ENCODE data around the gene CAMKMT. TPM values are rescaled to one million over a fixed set of nuclear protein-coding genes. Genes with fewer than 3 reads are reported as not detected.

Gene CAMKMT
- total RNA-seq, 1 donor from 2014 or later = 11.9 TPM

DNA sequence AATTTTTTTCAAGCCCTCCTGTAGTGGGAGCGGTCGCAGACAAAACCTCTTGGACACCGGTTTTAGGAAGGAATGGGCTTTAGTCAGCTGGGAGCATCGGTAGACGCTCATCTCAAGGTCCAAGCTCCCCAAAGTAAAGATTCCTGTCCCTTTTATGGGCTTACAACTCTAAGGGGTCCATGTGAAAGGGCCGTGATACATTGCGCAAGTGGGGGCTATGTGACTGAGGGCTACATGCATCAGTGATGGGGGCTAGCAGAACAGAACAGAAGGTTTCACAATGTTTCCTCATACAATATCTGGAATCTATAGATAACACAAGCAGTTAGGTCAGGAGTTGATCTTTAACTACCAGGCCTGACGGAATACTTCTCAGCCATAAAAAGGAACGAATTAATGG is 62.5 kb downstream of the CAMKMT start:
- H3K4me3 Mint-ChIP-seq = no peak overlapping the region
- H3K36me3 Mint-ChIP-seq (ENCODE audit: low read depth) = peaks cover 9% of the 10 kb centered on the region
- H3K27me3 Mint-ChIP-seq (ENCODE audit: low read depth) = no peaks in the 10 kb centered on the region
- H3K4me1 Mint-ChIP-seq = no peaks in the 10 kb centered on the region
- peaks cover 11% of the 10 kb centered on the region for H3K9me3 Mint-ChIP-seq
- TF ChIP-seq, protein P1, sequence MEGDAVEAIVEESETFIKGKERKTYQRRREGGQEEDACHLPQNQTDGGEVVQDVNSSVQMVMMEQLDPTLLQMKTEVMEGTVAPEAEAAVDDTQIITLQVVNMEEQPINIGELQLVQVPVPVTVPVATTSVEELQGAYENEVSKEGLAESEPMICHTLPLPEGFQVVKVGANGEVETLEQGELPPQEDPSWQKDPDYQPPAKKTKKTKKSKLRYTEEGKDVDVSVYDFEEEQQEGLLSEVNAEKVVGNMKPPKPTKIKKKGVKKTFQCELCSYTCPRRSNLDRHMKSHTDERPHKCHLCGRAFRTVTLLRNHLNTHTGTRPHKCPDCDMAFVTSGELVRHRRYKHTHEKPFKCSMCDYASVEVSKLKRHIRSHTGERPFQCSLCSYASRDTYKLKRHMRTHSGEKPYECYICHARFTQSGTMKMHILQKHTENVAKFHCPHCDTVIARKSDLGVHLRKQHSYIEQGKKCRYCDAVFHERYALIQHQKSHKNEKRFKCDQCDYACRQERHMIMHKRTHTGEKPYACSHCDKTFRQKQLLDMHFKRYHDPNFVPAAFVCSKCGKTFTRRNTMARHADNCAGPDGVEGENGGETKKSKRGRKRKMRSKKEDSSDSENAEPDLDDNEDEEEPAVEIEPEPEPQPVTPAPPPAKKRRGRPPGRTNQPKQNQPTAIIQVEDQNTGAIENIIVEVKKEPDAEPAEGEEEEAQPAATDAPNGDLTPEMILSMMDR (conservative IDR thresholded peaks at IDR 0.05) = no peak
- H3K27ac Mint-ChIP-seq (ENCODE audit: unreplicated experiment) = no peak overlapping the region
- no peak for DNase-seq (ENCODE audit: low read depth, low spot score)

DNA sequence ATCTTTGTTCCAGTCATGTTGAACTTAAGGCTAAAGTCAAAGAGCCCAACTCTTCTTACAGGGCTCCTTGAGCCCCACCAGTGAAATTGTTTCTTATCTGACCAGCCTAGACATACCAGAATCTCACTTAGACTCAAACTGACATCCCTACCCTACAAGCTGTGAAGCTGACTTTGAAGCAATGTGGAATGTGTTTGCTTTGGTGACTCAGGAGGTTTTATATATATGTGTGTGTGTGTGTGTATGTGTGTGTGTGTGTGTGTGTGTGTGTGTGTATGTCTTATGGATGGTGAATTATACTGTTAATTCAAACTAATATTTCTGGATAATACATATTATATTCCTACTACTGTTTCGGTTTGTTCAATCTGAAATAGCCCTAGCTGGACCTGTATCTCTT is 67.3 kb downstream of the CAMKMT start:
- Mint-ChIP-seq H3K27ac (ENCODE audit: unreplicated experiment) (no peak overlapping the region), H3K36me3 (ENCODE audit: low read depth) (peaks cover 5% of the 10 kb centered on the region), H3K4me1 (peaks cover 8% of the 10 kb centered on the region), H3K9me3 (peaks cover 11% of the 10 kb centered on the region), H3K4me3 (no peak overlapping the region), H3K27me3 (ENCODE audit: low read depth) (no peaks in the 10 kb centered on the region)
- TF ChIP-seq, protein P1 (conservative IDR thresholded peaks at IDR 0.05) = no peak
- no peak for DNase-seq (ENCODE audit: low read depth, low spot score)

GRCh38 chr2:44430342-44430741 is 68.6 kb downstream of the CAMKMT start:
- Mint-ChIP-seq H3K9me3 (peaks cover 9% of the 10 kb centered on the region), H3K27ac (ENCODE audit: unreplicated experiment) (no peak overlapping the region), H3K36me3 (ENCODE audit: low read depth) (peaks cover 5% of the 10 kb centered on the region), H3K4me1 (peaks cover 14% of the 10 kb centered on the region), H3K27me3 (ENCODE audit: low read depth) (no peaks in the 10 kb centered on the region), H3K4me3 (no peak overlapping the region)
- TF ChIP-seq, protein P1 (conservative IDR thresholded peaks at IDR 0.05) = no peak
- no peak for DNase-seq (ENCODE audit: low read depth, low spot score)

DNA sequence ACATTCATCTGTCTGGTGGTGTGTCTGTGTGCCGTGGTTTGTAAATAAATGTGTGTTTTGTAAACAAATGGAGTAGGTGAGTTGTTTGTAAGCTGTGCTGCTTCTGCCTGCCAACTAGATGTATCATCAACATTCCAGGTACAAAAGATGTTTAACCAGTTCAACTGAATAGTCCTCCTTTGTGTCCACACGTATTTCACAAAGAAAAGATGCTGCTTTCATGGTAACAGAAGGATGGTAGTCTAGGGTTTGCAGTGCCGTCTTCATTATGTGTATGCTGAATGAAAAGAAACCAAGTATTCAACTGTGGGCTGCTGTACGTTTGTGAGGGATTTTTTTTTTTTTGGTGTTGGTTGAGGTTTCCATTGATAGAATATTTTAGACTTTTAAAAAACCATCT is 72.1 kb downstream of the CAMKMT start:
- Mint-ChIP-seq H3K4me3 (no peak overlapping the region), H3K27ac (ENCODE audit: unreplicated experiment) (no peak overlapping the region), H3K9me3 (no peaks in the 10 kb centered on the region), H3K36me3 (ENCODE audit: low read depth) (no peaks in the 10 kb centered on the region), H3K27me3 (ENCODE audit: low read depth) (no peaks in the 10 kb centered on the region), H3K4me1 (peaks cover 14% of the 10 kb centered on the region)
- TF ChIP-seq, protein P1 (conservative IDR thresholded peaks at IDR 0.05) = no peak
- no peak for DNase-seq (ENCODE audit: low read depth, low spot score)

GRCh38 chr2:44441200-44441599 is 79.5 kb downstream of the CAMKMT start:
- no peak overlapping the region for H3K4me3 Mint-ChIP-seq

More at GRCh38 chr2:44441200-44441599, 79.5 kb downstream of the CAMKMT start:
- Mint-ChIP-seq H3K27me3 (ENCODE audit: low read depth) (no peaks in the 10 kb centered on the region), H3K4me1 (peaks cover 6% of the 10 kb centered on the region), H3K9me3 (peaks cover 4% of the 10 kb centered on the region), H3K36me3 (ENCODE audit: low read depth) (peaks cover 4% of the 10 kb centered on the region), H3K27ac (ENCODE audit: unreplicated experiment) (no peak overlapping the region)
- no peak for DNase-seq (ENCODE audit: low read depth, low spot score)
- TF ChIP-seq, protein P1 (conservative IDR thresholded peaks at IDR 0.05) = no peak

All from neural crest cell (in vitro differentiated cells).